ENCODE measurements around the gene STEAP4. TPM values are rescaled to one million over a fixed set of nuclear protein-coding genes. Genes with fewer than 3 reads are reported as not detected.

STEAP4 gene
- total RNA-seq, 1 donor from 2014 or later, result 11.9 TPM

Other genes with a start within 250 kb of the STEAP4 start
- gene SRI, start 86.9 kb downstream of the STEAP4 start, total RNA-seq, result 57.3 TPM